DND-41 (cell line): ENCODE data around the gene TMEM132D.

ENCODE experiments used
- ATAC-seq: fragments of 200-7000 bp; cut with Tn5 transposase; 3 replicates; pipeline ENCODE4 v1.9.1; 2021; ENCODE audit warnings: low read depth; ENCODE audit not compliant: insufficient read depth
- DNase-seq: peaks from one replicate; pipeline ENCODE4 v3.0.0-alpha.2; 2020
- H2AFZ ChIP-seq: 2 replicates; pipeline ENCODE4 v1.6.0; 2012; ENCODE audit warnings: low read depth, low read length
- H3K27ac ChIP-seq: 2 replicates; pipeline ENCODE4 v1.5.1; 2012; ENCODE audit warnings: low read length, inconsistent platforms
- H3K27me3 ChIP-seq: fragments of 200-600 bp; sonication (generic); 2 replicates; pipeline ENCODE4 v1.6.0; 2012; ENCODE audit warnings: low read length, mild to moderate bottlenecking, inconsistent platforms; ENCODE audit not compliant: insufficient read depth, poor library complexity
- H3K36me3 ChIP-seq: 2 replicates; pipeline ENCODE4 v1.5.1; 2012; ENCODE audit warnings: low read length, inconsistent platforms; ENCODE audit not compliant: insufficient read depth
- H3K4me1 ChIP-seq: 2 replicates; pipeline ENCODE4 v1.5.1; 2012; ENCODE audit warnings: mild to moderate bottlenecking, low read length; ENCODE audit not compliant: insufficient read depth
- H3K4me2 ChIP-seq: 2 replicates; pipeline ENCODE4 v1.6.0; 2012; ENCODE audit warnings: mild to moderate bottlenecking, moderate library complexity, low read length, inconsistent platforms; ENCODE audit not compliant: insufficient read depth
- H3K4me3 ChIP-seq, 2 experiments: fragments of 200-600 bp in 1 of 2; shearing (Covaris generic) in 1 of 2; 2 replicates each; pipeline ENCODE4 v1.5.1; 2012 to 2016; ENCODE audit warnings: inconsistent platforms in 2 of 2, low read length in 2 of 2, mild to moderate bottlenecking in 2 of 2, low read depth in 1 of 2, moderate library complexity in 1 of 2
- H3K79me2 ChIP-seq: 2 replicates; pipeline ENCODE4 v1.6.0; 2012; ENCODE audit warnings: low read length, inconsistent platforms; ENCODE audit not compliant: insufficient read depth
- H3K9ac ChIP-seq: 2 replicates; pipeline ENCODE4 v1.6.0; 2012; ENCODE audit warnings: low read depth, mild to moderate bottlenecking, inconsistent platforms, low read length, moderate library complexity
- H3K9me3 ChIP-seq: 2 replicates; pipeline ENCODE4 v1.5.1; 2012; ENCODE audit warnings: low read length, moderate library complexity, mild to moderate bottlenecking, inconsistent platforms; ENCODE audit not compliant: insufficient read depth, severe bottlenecking
- H4K20me1 ChIP-seq: 2 replicates; pipeline ENCODE4 v1.6.0; 2012; ENCODE audit warnings: low read length; ENCODE audit not compliant: insufficient read depth
- EZH2 ChIP-seq: IDR thresholded peaks from 3 replicates; pipeline ENCODE4 v1.6.1; 2012; ENCODE audit warnings: borderline replicate concordance, low read depth, mild to moderate bottlenecking, moderate library complexity, low read length, inconsistent platforms; ENCODE audit not compliant: severe bottlenecking
- TF ChIP-seq, protein P1 (sequence below): IDR thresholded peaks from 2 replicates; pipeline ENCODE4 v1.5.1; 2012; ENCODE audit warnings: borderline replicate concordance, low read length, moderate library complexity, mild to moderate bottlenecking; ENCODE audit not compliant: poor library complexity, severe bottlenecking; ENCODE audit errors: extremely low read depth

The TMEM132D gene

DNA sequence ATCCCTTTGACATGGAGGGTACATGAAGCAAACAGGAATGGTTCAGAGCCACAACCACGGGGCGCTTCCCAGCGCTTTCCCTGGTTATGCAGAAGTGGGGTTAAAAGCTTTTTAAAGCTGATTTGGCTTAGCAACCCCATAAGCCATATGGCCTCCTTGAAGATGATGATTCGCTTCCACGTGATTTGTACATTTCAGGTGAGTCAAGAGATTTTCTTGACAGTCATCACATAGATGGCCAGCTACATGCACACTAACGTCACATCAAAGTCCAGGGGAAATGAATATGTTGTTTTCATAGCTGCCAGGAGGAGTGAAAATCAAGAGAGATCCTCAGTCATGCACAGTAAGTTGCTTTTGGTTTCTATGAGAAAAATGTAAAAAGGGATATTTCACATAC lies 309.7 kb downstream of the TMEM132D start:
- ATAC-seq (no peak), DNase-seq (no peak)
- no peaks in the 10 kb centered on the region for H3K79me2 ChIP-seq
- TF ChIP-seq, protein P1, sequence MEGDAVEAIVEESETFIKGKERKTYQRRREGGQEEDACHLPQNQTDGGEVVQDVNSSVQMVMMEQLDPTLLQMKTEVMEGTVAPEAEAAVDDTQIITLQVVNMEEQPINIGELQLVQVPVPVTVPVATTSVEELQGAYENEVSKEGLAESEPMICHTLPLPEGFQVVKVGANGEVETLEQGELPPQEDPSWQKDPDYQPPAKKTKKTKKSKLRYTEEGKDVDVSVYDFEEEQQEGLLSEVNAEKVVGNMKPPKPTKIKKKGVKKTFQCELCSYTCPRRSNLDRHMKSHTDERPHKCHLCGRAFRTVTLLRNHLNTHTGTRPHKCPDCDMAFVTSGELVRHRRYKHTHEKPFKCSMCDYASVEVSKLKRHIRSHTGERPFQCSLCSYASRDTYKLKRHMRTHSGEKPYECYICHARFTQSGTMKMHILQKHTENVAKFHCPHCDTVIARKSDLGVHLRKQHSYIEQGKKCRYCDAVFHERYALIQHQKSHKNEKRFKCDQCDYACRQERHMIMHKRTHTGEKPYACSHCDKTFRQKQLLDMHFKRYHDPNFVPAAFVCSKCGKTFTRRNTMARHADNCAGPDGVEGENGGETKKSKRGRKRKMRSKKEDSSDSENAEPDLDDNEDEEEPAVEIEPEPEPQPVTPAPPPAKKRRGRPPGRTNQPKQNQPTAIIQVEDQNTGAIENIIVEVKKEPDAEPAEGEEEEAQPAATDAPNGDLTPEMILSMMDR, result no peak
- TF ChIP-seq EZH2, result no peak
- no peak overlapping the region for H3K9ac ChIP-seq
- no peaks in the 10 kb centered on the region for H3K4me1 ChIP-seq
- H3K36me3 ChIP-seq, result no peaks in the 10 kb centered on the region
- H3K4me2 ChIP-seq, result no peak overlapping the region
- H3K27ac ChIP-seq, result no peak overlapping the region
- H3K4me3 ChIP-seq, result no peak overlapping the region
- H3K27me3 ChIP-seq, result no peaks in the 10 kb centered on the region
- H3K9me3 ChIP-seq, result no peaks in the 10 kb centered on the region
- H4K20me1 ChIP-seq, result no peaks in the 10 kb centered on the region
- H2AFZ ChIP-seq, result no peak overlapping the region

DNA sequence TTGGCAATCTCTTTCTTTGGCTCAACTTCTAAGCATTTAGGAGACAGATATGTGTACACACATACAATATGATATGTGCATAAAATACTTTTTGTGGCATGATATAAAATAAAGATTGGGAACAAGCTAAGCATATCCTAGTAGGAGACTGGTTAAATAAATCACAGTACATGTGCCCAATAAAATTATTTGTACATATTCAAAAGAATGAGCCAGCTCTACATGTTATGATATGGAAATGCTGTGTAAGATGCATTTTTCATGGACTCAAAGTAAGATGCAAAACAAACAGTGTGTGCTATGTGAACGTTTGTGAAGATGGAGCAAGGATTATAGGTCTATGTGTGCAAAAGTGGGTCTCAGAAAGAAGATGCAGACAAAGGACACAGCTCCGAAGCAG lies 311.4 kb downstream of the TMEM132D start:
- H3K4me2 ChIP-seq, result no peak overlapping the region
- no peak overlapping the region for H3K4me3 ChIP-seq
- TF ChIP-seq EZH2, result no peak
- TF ChIP-seq, protein P1, result no peak
- no peaks in the 10 kb centered on the region for H3K9me3 ChIP-seq
- no peaks in the 10 kb centered on the region for H3K36me3 ChIP-seq
- no peak for DNase-seq
- H2AFZ ChIP-seq, result no peak overlapping the region
- H3K9ac ChIP-seq, result no peak overlapping the region
- H3K79me2 ChIP-seq, result no peaks in the 10 kb centered on the region
- no peaks in the 10 kb centered on the region for H4K20me1 ChIP-seq
- no peak for ATAC-seq
- H3K27ac ChIP-seq, result no peak overlapping the region
- no peaks in the 10 kb centered on the region for H3K4me1 ChIP-seq
- no peaks in the 10 kb centered on the region for H3K27me3 ChIP-seq

DNA sequence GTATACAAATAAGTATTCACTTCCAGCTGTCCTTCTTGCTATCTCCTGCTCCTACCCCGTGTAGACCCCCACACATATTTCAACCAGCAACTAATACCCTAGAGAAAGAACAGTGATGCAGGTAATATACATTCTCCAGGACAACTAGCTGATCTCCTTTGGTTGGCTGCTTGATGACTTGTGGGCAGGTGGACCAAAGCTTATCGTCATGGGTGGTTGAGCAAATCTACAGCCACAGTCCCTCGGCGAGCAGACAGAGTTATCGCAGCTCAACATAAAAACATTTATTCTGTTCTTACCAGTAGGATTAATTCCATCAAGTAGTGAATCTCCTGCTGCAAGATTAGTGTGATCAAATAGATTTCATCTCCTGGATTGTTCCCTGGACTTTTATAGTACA lies 314.3 kb downstream of the TMEM132D start:
- Histone ChIP-seq H3K9me3 (no peaks in the 10 kb centered on the region), H3K4me3 (no peak overlapping the region), H3K9ac (no peak overlapping the region), H4K20me1 (no peaks in the 10 kb centered on the region), H3K4me1 (no peaks in the 10 kb centered on the region), H3K4me2 (no peak overlapping the region), H3K79me2 (no peaks in the 10 kb centered on the region), H2AFZ (no peak overlapping the region), H3K27me3 (no peaks in the 10 kb centered on the region), H3K27ac (no peak overlapping the region), H3K36me3 (no peaks in the 10 kb centered on the region)
- TF ChIP-seq, protein P1, result no peak
- no peak for TF ChIP-seq EZH2
- ATAC-seq (no peak), DNase-seq (no peak)

DNA sequence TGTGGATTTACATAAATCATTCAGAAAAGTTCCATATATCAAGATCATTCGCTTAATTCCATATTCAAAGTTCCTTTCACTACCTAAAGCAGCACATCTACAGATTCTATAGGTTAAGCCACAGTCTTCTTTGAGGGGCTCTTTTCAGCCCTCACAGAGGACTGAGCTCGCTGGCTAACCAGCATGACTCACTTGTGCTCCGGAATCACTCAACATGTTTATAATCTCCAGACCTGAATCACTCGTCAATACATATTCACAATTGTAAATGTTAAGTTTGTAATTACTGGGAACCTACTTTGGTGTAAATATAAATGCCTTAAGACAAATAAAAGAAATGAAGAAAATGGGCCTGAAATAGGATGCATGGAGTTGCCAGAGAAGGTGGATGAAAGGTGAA lies 315.7 kb downstream of the TMEM132D start:
- no peak for ATAC-seq
- Histone ChIP-seq H3K4me1 (no peaks in the 10 kb centered on the region), H3K9ac (no peak overlapping the region)

More for the DNA sequence above, 315.7 kb downstream of the TMEM132D start:
- no peaks in the 10 kb centered on the region for H3K27me3 ChIP-seq
- H2AFZ ChIP-seq, result no peak overlapping the region
- DNase-seq, result no peak
- H3K4me2 ChIP-seq, result no peak overlapping the region
- no peaks in the 10 kb centered on the region for H3K79me2 ChIP-seq
- H3K9me3 ChIP-seq, result no peaks in the 10 kb centered on the region
- H3K27ac ChIP-seq, result no peak overlapping the region
- TF ChIP-seq, protein P1, result no peak
- TF ChIP-seq EZH2, result no peak
- H3K4me3 ChIP-seq, result no peak overlapping the region
- no peaks in the 10 kb centered on the region for H3K36me3 ChIP-seq
- no peaks in the 10 kb centered on the region for H4K20me1 ChIP-seq
